Measurements from ENCODE around the gene LAMB4. TPM values are rescaled to one million over a fixed set of nuclear protein-coding genes. Genes with fewer than 3 reads are reported as not detected.

Gene LAMB4
- total RNA-seq, 1 donor from 2014 or later = not detected

DNA sequence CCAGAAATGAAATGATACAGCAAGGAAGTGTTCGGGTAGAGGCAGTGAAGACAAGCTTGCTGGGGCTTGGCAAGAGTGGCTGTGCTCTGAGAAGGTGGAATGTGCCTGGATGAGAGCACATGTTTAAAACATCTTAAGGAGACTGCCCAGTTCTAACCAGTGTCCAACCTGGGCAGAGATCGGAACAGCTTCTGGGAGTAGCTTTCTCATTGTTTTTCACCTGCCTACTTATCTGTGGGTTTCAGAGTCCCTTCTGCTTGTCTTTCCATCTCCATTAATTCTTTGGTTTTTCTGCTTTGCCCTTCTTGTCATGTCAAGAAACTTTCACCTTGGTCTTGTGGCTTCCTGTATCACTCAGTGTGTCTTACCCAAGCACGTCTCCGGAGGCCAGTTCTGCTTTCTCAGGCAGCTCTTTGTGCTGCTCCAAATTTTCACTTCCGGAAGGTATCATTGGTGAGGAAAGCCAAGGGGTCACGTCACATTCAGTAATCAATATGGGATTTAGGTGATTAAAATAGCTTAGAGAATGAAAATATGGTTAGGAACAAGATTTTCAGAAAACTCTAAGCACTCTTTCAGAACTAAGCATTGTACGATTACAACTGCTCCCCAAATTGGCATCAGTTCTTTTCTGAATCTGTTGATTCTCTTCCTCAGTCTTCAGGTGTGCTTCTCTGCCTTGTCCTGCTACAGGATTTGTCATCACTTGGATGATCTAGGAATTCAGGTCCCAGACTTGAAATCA is 5.5 kb upstream of the LAMB4 start:
- Mint-ChIP-seq H3K27me3 (no peaks in the 10 kb centered on the region), H3K27ac (peak overlapping the region; percentile 87), H3K9me3 (no peaks in the 10 kb centered on the region), H3K36me3 (ENCODE audit: low read depth) (no peaks in the 10 kb centered on the region), H3K4me3 (peak overlapping the region; percentile 52), H3K4me1 (peaks cover 30% of the 10 kb centered on the region)
- TF ChIP-seq, protein P1, sequence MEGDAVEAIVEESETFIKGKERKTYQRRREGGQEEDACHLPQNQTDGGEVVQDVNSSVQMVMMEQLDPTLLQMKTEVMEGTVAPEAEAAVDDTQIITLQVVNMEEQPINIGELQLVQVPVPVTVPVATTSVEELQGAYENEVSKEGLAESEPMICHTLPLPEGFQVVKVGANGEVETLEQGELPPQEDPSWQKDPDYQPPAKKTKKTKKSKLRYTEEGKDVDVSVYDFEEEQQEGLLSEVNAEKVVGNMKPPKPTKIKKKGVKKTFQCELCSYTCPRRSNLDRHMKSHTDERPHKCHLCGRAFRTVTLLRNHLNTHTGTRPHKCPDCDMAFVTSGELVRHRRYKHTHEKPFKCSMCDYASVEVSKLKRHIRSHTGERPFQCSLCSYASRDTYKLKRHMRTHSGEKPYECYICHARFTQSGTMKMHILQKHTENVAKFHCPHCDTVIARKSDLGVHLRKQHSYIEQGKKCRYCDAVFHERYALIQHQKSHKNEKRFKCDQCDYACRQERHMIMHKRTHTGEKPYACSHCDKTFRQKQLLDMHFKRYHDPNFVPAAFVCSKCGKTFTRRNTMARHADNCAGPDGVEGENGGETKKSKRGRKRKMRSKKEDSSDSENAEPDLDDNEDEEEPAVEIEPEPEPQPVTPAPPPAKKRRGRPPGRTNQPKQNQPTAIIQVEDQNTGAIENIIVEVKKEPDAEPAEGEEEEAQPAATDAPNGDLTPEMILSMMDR (IDR thresholded peaks at IDR 0.05) = no peak
- CTCF ChIA-PET = interaction anchor here (1.0 to 4.5 kb wide), 4 partner anchors 10 to 35 kb away, joined by 3 to 34 read pairs (median 5); no protein-coding TSS in a partner anchor
- POLR2A ChIA-PET = interaction anchor here (0.8 to 1.1 kb wide), 4 partner anchors 368 to 967 kb away, joined by 3 to 5 read pairs (median 4); partner anchors contain the start of genes CBLL1, DNAJB9, HBP1 and THAP5
- no peak for DNase-seq
- intact Hi-C loops (cut with micrococcal nuclease) = loop anchor here (2.0 to 5.0 kb wide), 2 partner anchors 17 to 243 kb away; partner anchors contain the start of gene DLD
- ATAC-seq (ENCODE audit: low read depth) = peak; percentile 95

DNA sequence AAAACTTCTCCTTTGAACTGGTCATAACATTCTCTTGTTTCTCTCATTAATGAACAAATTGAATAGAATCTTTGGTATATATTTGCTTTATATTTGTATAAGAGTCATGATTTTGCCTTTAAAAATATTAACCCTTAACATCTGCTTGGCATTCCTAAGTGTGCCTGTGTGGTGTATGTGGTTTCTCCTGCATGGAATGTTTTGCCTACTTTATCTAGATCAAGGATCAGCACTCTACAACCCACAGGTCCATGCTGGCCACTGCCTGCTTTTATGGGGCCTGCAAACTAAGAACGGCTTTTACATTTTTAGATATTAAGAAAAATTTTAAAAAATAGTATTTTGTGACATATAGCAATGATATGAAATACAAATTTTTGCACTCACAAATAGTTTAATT is 4.3 kb upstream of the LAMB4 start:
- Mint-ChIP-seq H3K4me3 (no peak overlapping the region), H3K4me1 (peaks cover 30% of the 10 kb centered on the region), H3K27ac (no peak overlapping the region), H3K36me3 (ENCODE audit: low read depth) (no peaks in the 10 kb centered on the region), H3K27me3 (no peaks in the 10 kb centered on the region), H3K9me3 (no peaks in the 10 kb centered on the region)
- CTCF ChIA-PET = interaction anchor here (4.5 kb wide), 1 partner anchor 12 kb away, joined by 34 read pairs; no protein-coding TSS in a partner anchor
- intact Hi-C loops (cut with micrococcal nuclease) = loop anchor here (2.0 kb wide), 1 partner anchor 16 kb away; no protein-coding TSS in a partner anchor
- TF ChIP-seq, protein P1 (IDR thresholded peaks at IDR 0.05) = no peak
- no peak for ATAC-seq (ENCODE audit: low read depth)
- DNase-seq = no peak
- POLR2A ChIA-PET = no interaction called here

DNA sequence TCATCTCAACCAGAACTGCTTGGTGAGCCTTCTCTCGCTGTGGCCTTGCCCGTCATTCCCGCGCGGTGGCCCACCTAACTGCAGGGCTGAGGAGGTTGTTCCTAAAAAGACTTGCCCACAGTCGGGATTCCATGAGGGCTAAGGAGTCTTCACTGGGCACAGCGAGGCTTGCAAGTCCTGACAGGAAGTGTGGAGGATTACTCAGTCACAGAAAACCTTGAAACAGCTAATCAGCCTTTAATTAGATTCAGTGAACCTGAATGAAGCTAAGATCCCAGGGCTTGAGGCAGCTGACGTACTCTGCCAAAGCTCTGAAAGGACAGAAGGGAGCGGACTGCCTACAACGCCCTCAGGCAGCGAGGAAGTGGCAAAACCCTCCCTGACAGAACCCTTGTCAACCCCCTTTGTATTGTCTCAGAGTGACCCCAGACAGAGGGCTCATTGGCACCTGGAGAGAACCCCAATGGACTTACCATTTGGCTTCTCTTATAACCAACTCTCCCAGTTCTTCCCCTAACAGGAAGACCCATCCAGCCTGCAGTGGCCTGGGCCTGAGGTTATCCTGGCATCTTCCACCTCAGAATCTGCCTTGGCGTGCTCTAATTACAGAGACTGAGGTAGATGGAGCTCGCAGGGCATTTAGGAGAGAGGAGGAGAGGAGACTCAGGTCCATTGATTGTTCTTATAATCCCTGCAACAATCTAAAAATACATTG is 2.5 kb upstream of the LAMB4 start:
- Mint-ChIP-seq H3K27me3 (no peaks in the 10 kb centered on the region), H3K36me3 (ENCODE audit: low read depth) (no peaks in the 10 kb centered on the region), H3K4me3 (no peak overlapping the region), H3K27ac (no peak overlapping the region), H3K4me1 (peaks cover 30% of the 10 kb centered on the region), H3K9me3 (no peaks in the 10 kb centered on the region)
- POLR2A ChIA-PET = no interaction called here
- DNase-seq (no peak), ATAC-seq (ENCODE audit: low read depth) (no peak)
- TF ChIP-seq, protein P1 (IDR thresholded peaks at IDR 0.05) = no peak
- CTCF ChIA-PET = interaction anchor here (1.2 to 1.8 kb wide), 2 partner anchors 16 to 23 kb away, joined by 3 to 4 read pairs; no protein-coding TSS in a partner anchor
- intact Hi-C loops (cut with micrococcal nuclease) = no loop called here

DNA sequence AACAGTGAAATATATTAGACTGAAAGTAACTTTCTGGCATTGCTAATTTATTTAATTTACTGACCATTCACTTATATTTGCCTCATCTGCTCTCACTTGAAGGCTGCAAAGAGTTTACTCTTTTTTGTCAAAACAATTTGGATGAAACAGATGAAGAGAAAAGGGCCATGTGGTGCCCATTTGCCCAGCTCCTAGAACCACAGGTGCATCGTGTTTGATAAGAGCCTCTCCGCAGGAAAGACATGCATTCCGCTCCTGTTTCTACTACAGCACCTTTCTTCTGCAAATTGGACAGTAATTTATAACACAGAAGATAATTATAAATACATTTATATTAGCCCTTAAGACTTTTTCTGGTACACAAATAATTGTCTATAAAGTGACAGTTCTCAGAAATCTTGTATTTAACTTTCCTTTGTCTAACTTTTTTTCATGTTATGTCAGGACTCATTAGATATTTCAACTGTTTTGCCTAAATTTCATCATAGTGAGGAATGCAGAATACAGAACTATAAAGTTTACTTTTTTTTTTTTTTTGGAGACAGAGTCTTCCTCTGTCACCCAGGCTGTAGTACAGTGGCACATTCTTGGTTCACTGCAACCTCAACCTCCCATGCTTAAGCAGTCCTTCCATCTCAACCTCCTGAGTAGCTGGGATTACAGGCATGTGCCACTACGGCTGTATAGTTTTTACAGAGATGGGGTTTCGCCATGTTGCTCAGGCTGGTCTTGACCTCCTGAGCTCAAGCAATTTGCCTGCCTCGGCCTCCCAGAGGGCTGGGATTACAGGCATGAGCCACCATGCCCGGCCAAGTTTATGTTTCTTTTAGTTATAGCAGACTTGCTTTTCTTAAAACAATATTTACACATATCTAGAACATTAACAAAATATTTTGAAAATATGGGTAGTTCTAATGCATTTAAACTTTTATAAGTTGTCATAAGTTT is 869 bp downstream of the LAMB4 start:
- Mint-ChIP-seq H3K27ac (no peak overlapping the region), H3K4me3 (no peak overlapping the region), H3K36me3 (ENCODE audit: low read depth) (no peaks in the 10 kb centered on the region), H3K4me1 (peaks cover 7% of the 10 kb centered on the region), H3K27me3 (no peaks in the 10 kb centered on the region), H3K9me3 (no peaks in the 10 kb centered on the region)
- no peak for DNase-seq
- POLR2A ChIA-PET = no interaction called here
- intact Hi-C loops (cut with micrococcal nuclease) = no loop called here
- TF ChIP-seq, protein P1 (IDR thresholded peaks at IDR 0.05) = no peak
- CTCF ChIA-PET = interaction anchor here (1.3 to 1.5 kb wide), 2 partner anchors 16 to 17 kb away, joined by 3 to 4 read pairs; no protein-coding TSS in a partner anchor
- no peak for ATAC-seq (ENCODE audit: low read depth)

All from activated B cell treated with CpG ODN at 0.5 μM for 24 hours (primary cell).